ENCODE results near the gene ACAP3.
A peak's percentile ranks its signal among the peaks of the same experiment; 100 is the strongest.

GRCh38 chr1:1349256-1350012 lies 41.7 kb upstream of the ACAP3 start, which contains the start of gene DVL1:
- TF ChIP-seq CTCF (IDR thresholded peaks at IDR 0.05 in 2 of 3, conservative IDR thresholded peaks at IDR 0.05 in 1 of 3; ENCODE audit: control insufficient read depth in 2 of 3, extremely low read depth in 1 of 3, insufficient read depth in 1 of 3, low read depth in 3 of 3, low read length in 3 of 3) (peak; percentile 34 to 60 (median 44)), TAF1 (IDR thresholded peaks at IDR 0.05; ENCODE audit: borderline replicate concordance, low read depth, low read length) (no peak), EZH2 (IDR thresholded peaks at IDR 0.05; ENCODE audit: borderline replicate concordance, control insufficient read depth, low read depth, low read length) (no peak), ATF7 (IDR thresholded peaks at IDR 0.05; ENCODE audit: low read depth) (no peak), YY1 (IDR thresholded peaks at IDR 0.05; ENCODE audit: low read depth, low read length) (no peak), RCOR1 (conservative IDR thresholded peaks at IDR 0.05; ENCODE audit: low read depth, low read length) (no peak), FOS (IDR thresholded peaks at IDR 0.05; ENCODE audit: borderline replicate concordance, extremely low read depth, insufficient read length) (no peak), RAD21 (IDR thresholded peaks at IDR 0.05; ENCODE audit: insufficient read depth, low read depth, low read length) (peak; percentile 57), BHLHE40 (IDR thresholded peaks at IDR 0.05; ENCODE audit: borderline replicate concordance in 1 of 2, low read depth in 2 of 2, low read length in 1 of 2) (peak; percentile 59 to 89; a peak in 3 of 4 replicates), TCF12 (IDR thresholded peaks at IDR 0.05; ENCODE audit: low read depth, low read length) (no peak), RFX5 (IDR thresholded peaks at IDR 0.05; ENCODE audit: low read depth, low read length) (no peak), JUND (IDR thresholded peaks at IDR 0.05; ENCODE audit: low read depth, low read length) (no peak), POLR2A (IDR thresholded peaks at IDR 0.05; ENCODE audit: low read depth, low read length) (peak; percentile 68), FOXK2 (IDR thresholded peaks at IDR 0.05) (no peak)
